Measurements from ENCODE around the gene LANCL3. TPM values are rescaled to one million over a fixed set of nuclear protein-coding genes. Genes with fewer than 3 reads are reported as not detected.

Gene LANCL3
- total RNA-seq, 1 donor from 2014 or later = 0.36 TPM

GRCh38 chrX:37590047-37590446 lies 18.6 kb downstream of the LANCL3 start:
- no peak overlapping the region for H3K27ac Mint-ChIP-seq (ENCODE audit: unreplicated experiment)
- no peaks in the 10 kb centered on the region for H3K27me3 ChIP-seq (ENCODE audit: insufficient read depth, low read length)
- no peaks in the 10 kb centered on the region for H3K36me3 ChIP-seq (ENCODE audit: insufficient read depth, low read length)
- no peaks in the 10 kb centered on the region for H3K79me2 ChIP-seq (ENCODE audit: insufficient read depth, low read length)
- H3K9me3 ChIP-seq (ENCODE audit: insufficient read depth, low read depth, low read length) = no peaks in the 10 kb centered on the region
- H3K27ac ChIP-seq (ENCODE audit: low read depth, low read length) = no peak overlapping the region
- H3K36me3 Mint-ChIP-seq (ENCODE audit: low read depth, unreplicated experiment) = no peaks in the 10 kb centered on the region
- H3K4me3 ChIP-seq (ENCODE audit: insufficient read depth, low read depth, low read length) = no peak overlapping the region
- FAIRE-seq (peak; percentile 86), DNase-seq (ENCODE audit: low read depth) (no peak)
- peaks cover 3% of the 10 kb centered on the region for H3K27me3 Mint-ChIP-seq (ENCODE audit: low read depth, unreplicated experiment)
- no peak overlapping the region for H3K9ac ChIP-seq (ENCODE audit: low read length)
- no peak overlapping the region for H2AFZ ChIP-seq (ENCODE audit: low read depth, low read length)
- H3K4me1 ChIP-seq (ENCODE audit: insufficient read depth, low read length) = no peaks in the 10 kb centered on the region
- no peaks in the 10 kb centered on the region for H3K4me1 Mint-ChIP-seq (ENCODE audit: low read depth, unreplicated experiment)
- H3K9me3 Mint-ChIP-seq (ENCODE audit: unreplicated experiment) = no peaks in the 10 kb centered on the region
- H3K4me3 Mint-ChIP-seq (ENCODE audit: unreplicated experiment) = no peak overlapping the region
- H3K4me2 ChIP-seq (ENCODE audit: low read length) = no peak overlapping the region
- TF ChIP-seq EZH2 (IDR thresholded peaks at IDR 0.05; ENCODE audit: insufficient read depth, low read length) (no peak), CTCF (IDR thresholded peaks at IDR 0.05; ENCODE audit: insufficient read depth, low read depth, low read length) (no peak)
- H4K20me1 ChIP-seq (ENCODE audit: insufficient read depth, low read length) = no peaks in the 10 kb centered on the region

- no peaks in the 10 kb centered on the region for H3K36me3 ChIP-seq (ENCODE audit: insufficient read depth, low read length)
- H3K27me3 Mint-ChIP-seq (ENCODE audit: low read depth, unreplicated experiment) = peaks cover 3% of the 10 kb centered on the region
- H3K4me1 Mint-ChIP-seq (ENCODE audit: low read depth, unreplicated experiment) = no peaks in the 10 kb centered on the region
- no peak overlapping the region for H3K4me3 ChIP-seq (ENCODE audit: insufficient read depth, low read depth, low read length)
- H4K20me1 ChIP-seq (ENCODE audit: insufficient read depth, low read length) = no peaks in the 10 kb centered on the region
- no peaks in the 10 kb centered on the region for H3K9me3 Mint-ChIP-seq (ENCODE audit: unreplicated experiment)
- no peak overlapping the region for H2AFZ ChIP-seq (ENCODE audit: low read depth, low read length)
- no peaks in the 10 kb centered on the region for H3K27me3 ChIP-seq (ENCODE audit: insufficient read depth, low read length)
- H3K4me1 ChIP-seq (ENCODE audit: insufficient read depth, low read length) = no peaks in the 10 kb centered on the region
- H3K4me3 Mint-ChIP-seq (ENCODE audit: unreplicated experiment) = no peak overlapping the region
- DNase-seq (ENCODE audit: low read depth) = no peak
- no peak overlapping the region for H3K27ac ChIP-seq (ENCODE audit: low read depth, low read length)
- no peak overlapping the region for H3K9ac ChIP-seq (ENCODE audit: low read length)
- H3K9me3 ChIP-seq (ENCODE audit: insufficient read depth, low read depth, low read length) = no peaks in the 10 kb centered on the region
- H3K27ac Mint-ChIP-seq (ENCODE audit: unreplicated experiment) = no peak overlapping the region
- FAIRE-seq = peak; percentile 99
- TF ChIP-seq CTCF (IDR thresholded peaks at IDR 0.05; ENCODE audit: insufficient read depth, low read depth, low read length) = no peak
- no peak for TF ChIP-seq EZH2 (IDR thresholded peaks at IDR 0.05; ENCODE audit: insufficient read depth, low read length)
- no peaks in the 10 kb centered on the region for H3K79me2 ChIP-seq (ENCODE audit: insufficient read depth, low read length)
- no peaks in the 10 kb centered on the region for H3K36me3 Mint-ChIP-seq (ENCODE audit: low read depth, unreplicated experiment)
- no peak overlapping the region for H3K4me2 ChIP-seq (ENCODE audit: low read length)
These were observed 23.4 kb downstream of the LANCL3 start for GRCh38 chrX:37594755-37595382.

GRCh38 chrX:37599729-37600128 lies 28.3 kb downstream of the LANCL3 start:
- no peaks in the 10 kb centered on the region for H3K27me3 ChIP-seq (ENCODE audit: insufficient read depth, low read length)
- Mint-ChIP-seq H3K9me3 (ENCODE audit: unreplicated experiment) (peaks cover 4% of the 10 kb centered on the region), H3K4me3 (ENCODE audit: unreplicated experiment) (no peak overlapping the region), H3K27ac (ENCODE audit: unreplicated experiment) (no peak overlapping the region), H3K4me1 (ENCODE audit: low read depth, unreplicated experiment) (no peaks in the 10 kb centered on the region), H3K36me3 (ENCODE audit: low read depth, unreplicated experiment) (no peaks in the 10 kb centered on the region), H3K27me3 (ENCODE audit: low read depth, unreplicated experiment) (no peaks in the 10 kb centered on the region)
- DNase-seq (ENCODE audit: low read depth) (no peak), FAIRE-seq (peak; percentile 65)
- no peak overlapping the region for H2AFZ ChIP-seq (ENCODE audit: low read depth, low read length)
- H3K79me2 ChIP-seq (ENCODE audit: insufficient read depth, low read length) = no peaks in the 10 kb centered on the region
- no peaks in the 10 kb centered on the region for H3K9me3 ChIP-seq (ENCODE audit: insufficient read depth, low read depth, low read length)
- no peaks in the 10 kb centered on the region for H4K20me1 ChIP-seq (ENCODE audit: insufficient read depth, low read length)
- no peaks in the 10 kb centered on the region for H3K36me3 ChIP-seq (ENCODE audit: insufficient read depth, low read length)
- H3K9ac ChIP-seq (ENCODE audit: low read length) = no peak overlapping the region
- H3K4me2 ChIP-seq (ENCODE audit: low read length) = no peak overlapping the region
- no peak for TF ChIP-seq EZH2 (IDR thresholded peaks at IDR 0.05; ENCODE audit: insufficient read depth, low read length)
- H3K27ac ChIP-seq (ENCODE audit: low read depth, low read length) = no peak overlapping the region
- no peaks in the 10 kb centered on the region for H3K4me1 ChIP-seq (ENCODE audit: insufficient read depth, low read length)
- no peak overlapping the region for H3K4me3 ChIP-seq (ENCODE audit: insufficient read depth, low read depth, low read length)
